Activated CD8-positive, alpha-beta T cell treated with anti-CD3 and anti-CD28 coated beads, Interleukin-2, amount 10 ng/mL, durations not matched to agents 7 days and 5 days (primary cell): ENCODE results near the gene ICAM1. TPM values are rescaled to one million over a fixed set of nuclear protein-coding genes. Genes with fewer than 3 reads are reported as not detected.
"Not testable (repeated sequence)": the region's sequence is repeated elsewhere in the genome, so short reads cannot be mapped to it uniquely, and the experiment has no call there.

Experiments
- ATAC-seq: fragments of 150-1000 bp; cut with Tn5 transposase; one replicate; pipeline ENCODE4 v1.10.0; 2021; ENCODE audit warnings: moderate library complexity
- CTCF ChIA-PET: fragments of 350-600 bp; sonication (Branson Sonifier 250); formaldehyde crosslinking; loops from one replicate; lab custom pipeline; 2021; ENCODE audit warnings: antibody characterized with exemption; lab: Charles Lee
- POLR2A ChIA-PET: fragments of 350-600 bp; sonication (Branson Sonifier 250); formaldehyde crosslinking; loops from one replicate; lab custom pipeline; 2021; ENCODE audit warnings: antibody characterized with exemption; lab: Charles Lee
- DNase-seq: peaks from one replicate; pipeline ENCODE4 v3.0.0-alpha.2; 2020
- H3K27ac Mint-ChIP-seq: one replicate; pipeline ENCODE4 v1.8.0; 2021; ENCODE audit warnings: mild to moderate bottlenecking, mixed read lengths
- H3K27me3 Mint-ChIP-seq: one replicate; pipeline ENCODE4 v1.8.0; 2021; ENCODE audit warnings: low read depth, mixed read lengths
- H3K36me3 Mint-ChIP-seq: one replicate; pipeline ENCODE4 v1.8.0; 2021; ENCODE audit warnings: low read depth, mixed read lengths
- H3K4me1 Mint-ChIP-seq: one replicate; pipeline ENCODE4 v1.8.0; 2021; ENCODE audit warnings: low read depth, mixed read lengths
- H3K4me3 Mint-ChIP-seq: one replicate; pipeline ENCODE4 v1.8.0; 2021; ENCODE audit warnings: mild to moderate bottlenecking, mixed read lengths
- H3K9me3 Mint-ChIP-seq: one replicate; pipeline ENCODE4 v1.8.0; 2022; ENCODE audit warnings: mixed read lengths; ENCODE audit not compliant: insufficient read depth
- total RNA-seq, 2 experiments: library from RNA; stranded (reverse); gene quantifications; one replicate each; pipeline ENCODE4 v1.2.3, GENCODE V29; 2021

ICAM1 gene
- total RNA-seq, 2 experiments from 2014 or later: 10.7 to 11.1 TPM

GRCh38 chr19:10277795-10278589 lies 7.1 kb downstream of the ICAM1 start:
- DNase-seq (no peak), ATAC-seq (no peak)
- peaks cover 33% of the 10 kb centered on the region for H3K4me1 Mint-ChIP-seq
- CTCF ChIA-PET: interaction anchor here (1.0 to 3.3 kb wide), 4 partner anchors 9 to 111 kb away, joined by 3 to 15 read pairs (median 6); no protein-coding TSS in a partner anchor
- H3K4me3 Mint-ChIP-seq: no peak overlapping the region
- no peak overlapping the region for H3K27ac Mint-ChIP-seq
- H3K9me3 Mint-ChIP-seq: no peaks in the 10 kb centered on the region
- POLR2A ChIA-PET: interaction anchor here (1.9 to 3.2 kb wide), 2 partner anchors 8 to 9 kb away, joined by 6 to 16 read pairs; partner anchors contain the start of genes ICAM1 and ICAM4
- peaks cover 34% of the 10 kb centered on the region for H3K36me3 Mint-ChIP-seq
- no peaks in the 10 kb centered on the region for H3K27me3 Mint-ChIP-seq

GRCh38 chr19:10278935-10279334 lies 8.0 kb downstream of the ICAM1 start:
- Mint-ChIP-seq H3K27me3 (no peaks in the 10 kb centered on the region), H3K4me3 (no peak overlapping the region), H3K27ac (peak overlapping the region; percentile 70), H3K4me1 (peaks cover 35% of the 10 kb centered on the region), H3K9me3 (no peaks in the 10 kb centered on the region), H3K36me3 (peaks cover 41% of the 10 kb centered on the region)
- ChIA-PET CTCF (interaction anchor here (1.3 to 3.3 kb wide), 4 partner anchors 8 to 110 kb away, joined by 4 to 15 read pairs (median 12); partner anchors contain the start of gene ICAM1), POLR2A (interaction anchor here (3.2 kb wide), 1 partner anchor 9 kb away, joined by 16 read pairs; the partner anchor contains the start of gene ICAM1)
- DNase-seq (no peak), ATAC-seq (no peak)

GRCh38 chr19:10279737-10280442 lies 9.0 kb downstream of the ICAM1 start:
- no peaks in the 10 kb centered on the region for H3K9me3 Mint-ChIP-seq
- H3K4me3 Mint-ChIP-seq: no peak overlapping the region
- peak overlapping the region; percentile 58 for H3K27ac Mint-ChIP-seq
- ChIA-PET CTCF (interaction anchor here (0.6 to 3.3 kb wide), 9 partner anchors 9 to 145 kb away, joined by 3 to 15 read pairs (median 6); partner anchors contain the start of genes ICAM1 and ICAM5), POLR2A (interaction anchor here (0.7 to 3.2 kb wide), 4 partner anchors 10 to 481 kb away, joined by 3 to 16 read pairs (median 4); partner anchors contain the start of genes ICAM1 and TYK2)
- H3K4me1 Mint-ChIP-seq: peaks cover 31% of the 10 kb centered on the region
- H3K36me3 Mint-ChIP-seq: peaks cover 47% of the 10 kb centered on the region
- peak; percentile 44 for DNase-seq
- no peaks in the 10 kb centered on the region for H3K27me3 Mint-ChIP-seq
- ATAC-seq: peak; percentile 60

GRCh38 chr19:10282043-10282442 lies 11.1 kb downstream of the ICAM1 start:
- H3K4me3 Mint-ChIP-seq, CTCF ChIA-PET, POLR2A ChIA-PET, DNase-seq, H3K27me3 Mint-ChIP-seq, H3K9me3 Mint-ChIP-seq, ATAC-seq, H3K27ac Mint-ChIP-seq: not testable (repeated sequence)
- H3K4me1 Mint-ChIP-seq: peaks cover 51% of the 10 kb centered on the region
- H3K36me3 Mint-ChIP-seq: peaks cover 54% of the 10 kb centered on the region

GRCh38 chr19:10283301-10284064 lies 12.6 kb downstream of the ICAM1 start:
- POLR2A ChIA-PET: no interaction called here
- Mint-ChIP-seq H3K4me3 (no peak overlapping the region), H3K27me3 (peaks cover 9% of the 10 kb centered on the region), H3K4me1 (peaks cover 59% of the 10 kb centered on the region), H3K36me3 (peaks cover 48% of the 10 kb centered on the region), H3K9me3 (no peaks in the 10 kb centered on the region), H3K27ac (no peak overlapping the region)
- DNase-seq (no peak), ATAC-seq (no peak)
- CTCF ChIA-PET: no interaction called here

- no peak for ATAC-seq
- H3K9me3 Mint-ChIP-seq: no peaks in the 10 kb centered on the region
- H3K27me3 Mint-ChIP-seq: peaks cover 17% of the 10 kb centered on the region
- no peak overlapping the region for H3K27ac Mint-ChIP-seq
- H3K4me3 Mint-ChIP-seq: no peak overlapping the region
- no peak for DNase-seq
- ChIA-PET POLR2A (no interaction called here), CTCF (interaction anchor here (4.7 kb wide), 1 partner anchor 14 kb away, joined by 40 read pairs; the partner anchor contains the start of gene ICAM1)
- peaks cover 63% of the 10 kb centered on the region for H3K4me1 Mint-ChIP-seq
- H3K36me3 Mint-ChIP-seq: peaks cover 44% of the 10 kb centered on the region
Measured at GRCh38 chr19:10284065-10284959, 13.4 kb downstream of the ICAM1 start.

- CTCF ChIA-PET: interaction anchor here (4.7 kb wide), 1 partner anchor 14 kb away, joined by 40 read pairs; the partner anchor contains the start of gene ICAM1
- POLR2A ChIA-PET: interaction anchor here (5.8 kb wide), 1 partner anchor 14 kb away, joined by 54 read pairs; the partner anchor contains the start of gene ICAM1
Measured at GRCh38 chr19:10284960-10285278, 14.0 kb downstream of the ICAM1 start.

GRCh38 chr19:10285393-10285792 lies 14.5 kb downstream of the ICAM1 start:
- H3K36me3 Mint-ChIP-seq: peaks cover 37% of the 10 kb centered on the region
- DNase-seq (no peak), ATAC-seq (no peak)
- POLR2A ChIA-PET: interaction anchor here (1.4 to 5.8 kb wide), 2 partner anchors 15 to 48 kb away, joined by 3 to 54 read pairs; partner anchors contain the start of genes ICAM1 and RAVER1
- H3K9me3 Mint-ChIP-seq: no peaks in the 10 kb centered on the region
- CTCF ChIA-PET: interaction anchor here (1.1 to 4.7 kb wide), 2 partner anchors 15 to 105 kb away, joined by 5 to 40 read pairs; partner anchors contain the start of gene ICAM1
- peaks cover 26% of the 10 kb centered on the region for H3K27me3 Mint-ChIP-seq
- no peak overlapping the region for H3K27ac Mint-ChIP-seq
- H3K4me3 Mint-ChIP-seq: no peak overlapping the region
- peaks cover 61% of the 10 kb centered on the region for H3K4me1 Mint-ChIP-seq

More at GRCh38 chr19:10284960-10285278, 14.0 kb downstream of the ICAM1 start:
- ATAC-seq (no peak), DNase-seq (no peak)
- Mint-ChIP-seq H3K4me3 (no peak overlapping the region), H3K4me1 (peaks cover 61% of the 10 kb centered on the region), H3K9me3 (no peaks in the 10 kb centered on the region), H3K36me3 (peaks cover 40% of the 10 kb centered on the region), H3K27ac (no peak overlapping the region), H3K27me3 (peaks cover 21% of the 10 kb centered on the region)

GRCh38 chr19:10286803-10287737 lies 16.1 kb downstream of the ICAM1 start, which contains the start of gene ICAM4:
Gene ICAM4, plus strand, starts transcription at chr19:10286955. Its CDS starts 58 bp downstream, at chr19:10287013.
- Mint-ChIP-seq H3K9me3 (no peaks in the 10 kb centered on the region), H3K4me1 (peaks cover 72% of the 10 kb centered on the region), H3K4me3 (peak within 1 kb of the TSS; percentile 54), H3K27ac (peak within 1 kb of the TSS; percentile 68), H3K27me3 (peaks cover 41% of the 10 kb centered on the region), H3K36me3 (peaks cover 31% of the 10 kb centered on the region)
- ATAC-seq (peak; percentile 43), DNase-seq (peak; percentile 72)
- CTCF ChIA-PET: interaction anchor here (0.9 to 4.7 kb wide), 11 partner anchors 9 to 192 kb away, joined by 3 to 40 read pairs (median 3); partner anchors contain the start of genes ICAM1 and TYK2
- POLR2A ChIA-PET: interaction anchor here (1.0 to 5.8 kb wide), 3 partner anchors 10 to 28 kb away, joined by 3 to 54 read pairs (median 6); partner anchors contain the start of gene ICAM1
